Heart left ventricle (tissue), 13 donors: ENCODE measurements around the gene ST7.

ENCODE experiments used
- POLR2A ChIP-seq, 2 donors: fragments of 450-650 bp; IDR thresholded peaks; one replicate each; pipeline ENCODE4 v1.6.1; 2017; ENCODE audit warnings: antibody characterized with exemption in 2 of 2, mild to moderate bottlenecking in 2 of 2, moderate library complexity in 2 of 2
- TF ChIP-seq, protein P1 (sequence below), 12 donors: fragments of 200-600 bp; sonication (generic) in 4 of 12; IDR thresholded peaks; one replicate each; pipeline versions ENCODE4 v1.5.0 to v1.8.0; 2018 to 2022; ENCODE audit warnings: antibody characterized with exemption in 12 of 12, mild to moderate bottlenecking in 5 of 12
- donor health status: ischemic (EF 13 %, LVEDD 7.1; RV severe dilation, severe dysfunction).
- donor health status: DM: no; HTN: yes; CAD: no.
- donor health status: DM: no; HTN: no; CAD: no.
- donor health status: ischemic (EF 25% LVEDD 6.9; RV normal size, moderate dysfunction).
- donor health status: ischemic (EF 25% LVEDD 5.7; RV mildly dilated, moderate dysfunction).
- donor health status: ischemic (EF 35%, LVEDD 5.7; RV mildly dilated, moderate dysfunction).
- donor health status: nonischemic (EF 11% LVEDD 7.7; RV severe dilation, severe dysfunction).
- donor health status: DM: yes; HTN: yes; CAD: no.
- donor health status: PGD.
- donor health status: ischemic (EF 29% LVEDD 5.4; RV normal size, mild dysfunction).
- donor health status: nonischemic (EF 23%, LVEDD 6.1; RV moderate dilation, normal function).

DNA sequence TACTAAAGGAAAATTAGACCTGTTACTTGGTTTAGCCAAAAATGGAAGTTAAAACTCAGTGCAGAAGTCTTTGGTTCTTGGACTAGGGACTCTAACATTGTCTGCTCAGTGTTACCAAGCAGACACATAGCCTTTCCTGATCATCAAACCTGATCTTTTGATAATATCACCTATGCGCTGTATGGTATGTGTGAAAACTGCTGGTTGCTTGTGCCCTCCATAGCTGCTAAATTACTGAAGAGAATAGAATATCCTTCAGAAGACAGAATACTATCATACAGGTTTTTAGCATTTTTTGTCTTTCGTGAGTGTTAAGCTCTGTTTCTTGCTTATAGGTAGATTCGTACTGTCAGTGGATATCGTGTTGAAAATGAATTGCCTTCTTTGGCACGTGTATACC, 68.7 kb downstream of the ST7 start:
- TF ChIP-seq, protein P1, sequence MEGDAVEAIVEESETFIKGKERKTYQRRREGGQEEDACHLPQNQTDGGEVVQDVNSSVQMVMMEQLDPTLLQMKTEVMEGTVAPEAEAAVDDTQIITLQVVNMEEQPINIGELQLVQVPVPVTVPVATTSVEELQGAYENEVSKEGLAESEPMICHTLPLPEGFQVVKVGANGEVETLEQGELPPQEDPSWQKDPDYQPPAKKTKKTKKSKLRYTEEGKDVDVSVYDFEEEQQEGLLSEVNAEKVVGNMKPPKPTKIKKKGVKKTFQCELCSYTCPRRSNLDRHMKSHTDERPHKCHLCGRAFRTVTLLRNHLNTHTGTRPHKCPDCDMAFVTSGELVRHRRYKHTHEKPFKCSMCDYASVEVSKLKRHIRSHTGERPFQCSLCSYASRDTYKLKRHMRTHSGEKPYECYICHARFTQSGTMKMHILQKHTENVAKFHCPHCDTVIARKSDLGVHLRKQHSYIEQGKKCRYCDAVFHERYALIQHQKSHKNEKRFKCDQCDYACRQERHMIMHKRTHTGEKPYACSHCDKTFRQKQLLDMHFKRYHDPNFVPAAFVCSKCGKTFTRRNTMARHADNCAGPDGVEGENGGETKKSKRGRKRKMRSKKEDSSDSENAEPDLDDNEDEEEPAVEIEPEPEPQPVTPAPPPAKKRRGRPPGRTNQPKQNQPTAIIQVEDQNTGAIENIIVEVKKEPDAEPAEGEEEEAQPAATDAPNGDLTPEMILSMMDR (IDR thresholded peaks at IDR 0.05): no peak
- no peak for TF ChIP-seq POLR2A (IDR thresholded peaks at IDR 0.05)
